ENCODE results near the gene ATP5F1B. TPM values are rescaled to one million over a fixed set of nuclear protein-coding genes. Genes with fewer than 3 reads are reported as not detected.
"Not testable (repeated sequence)": the region's sequence is repeated elsewhere in the genome, so short reads cannot be mapped to it uniquely, and the experiment has no call there.

The ATP5F1B gene
- polyA plus RNA-seq (2013, experiment 1 of 2; ENCODE audit: insufficient read length), result 573 TPM
- polyA plus RNA-seq (2013, experiment 2 of 2; ENCODE audit: insufficient read length), result 644 TPM

- DNase-seq, result peak; percentile 100
These were observed at the start of gene ATP5F1B for GRCh38 chr12:56645717-56646446. ATP5F1B (minus strand) TSS chr12:56645984; CDS start chr12:56645963, 21 bp downstream.

DNA sequence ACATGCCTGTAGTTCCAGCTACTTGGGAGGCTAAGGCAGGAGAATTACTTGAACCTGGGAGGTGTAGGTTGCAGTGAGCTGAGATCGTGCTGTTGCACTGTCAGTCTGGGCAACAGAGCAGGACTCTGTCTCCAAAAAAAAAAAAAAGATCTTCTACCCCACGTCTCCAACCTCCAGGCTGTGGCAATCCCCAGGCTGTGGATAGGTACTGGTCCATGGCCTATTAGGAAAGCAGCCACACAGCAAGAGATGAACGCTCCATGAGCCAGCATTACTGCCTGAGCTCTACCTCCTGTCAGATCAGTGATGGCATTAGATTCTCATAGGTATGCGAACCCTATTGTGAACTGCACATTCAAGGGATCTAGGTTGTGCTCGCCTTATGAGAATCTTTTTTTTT, 48.4 kb upstream of the ATP5F1B start:
- DNase-seq, result no peak

GRCh38 chr12:56688846-56689109, 43.0 kb upstream of the ATP5F1B start:
- no peak for DNase-seq

DNA sequence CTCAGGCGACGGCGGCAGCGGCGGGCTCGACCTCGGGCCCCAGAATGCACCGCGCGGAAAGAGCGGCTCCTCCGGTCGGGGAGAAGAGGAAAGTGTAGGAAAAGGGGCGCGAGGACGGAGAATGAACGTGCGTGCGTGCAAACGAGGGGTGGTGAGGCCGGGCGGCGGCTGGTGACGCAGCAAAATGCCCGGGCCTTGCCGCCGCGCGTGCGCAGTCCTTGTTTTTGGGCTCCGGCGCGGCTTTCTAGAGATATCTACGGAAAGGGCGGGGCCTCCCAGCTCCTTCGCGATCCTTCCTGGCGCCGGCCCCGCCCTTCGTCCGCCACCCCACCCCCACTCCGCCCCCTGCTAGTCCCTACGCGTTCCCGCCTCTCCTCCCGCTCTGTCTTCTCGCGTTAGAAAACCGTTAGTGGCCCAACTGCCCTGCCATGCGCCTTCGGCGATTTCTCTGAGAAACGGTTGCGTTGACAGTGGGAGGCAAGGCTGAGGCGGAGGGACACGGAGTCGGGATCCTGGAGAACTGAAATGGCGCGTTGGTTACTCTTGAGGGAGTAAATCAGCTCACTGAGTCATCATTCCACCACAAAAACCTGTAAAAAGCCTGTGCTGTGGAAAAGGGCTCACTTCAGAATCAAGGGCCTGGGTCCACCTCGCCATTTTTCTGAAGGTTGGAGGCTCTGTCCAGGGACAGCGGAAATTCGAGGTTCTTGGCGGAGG, 42.5 kb upstream of the ATP5F1B start, which contains the start of gene PTGES3:
Gene PTGES3, minus strand, starts transcription at position 156 of the 717 bp plus-strand sequence. CDS start 285 bp downstream, outside the sequence.
- DNase-seq, result peak; percentile 99

- DNase-seq, result no peak
These were observed 41.7 kb upstream of the ATP5F1B start for GRCh38 chr12:56687223-56688128.

GRCh38 chr12:56684745-56685359, 39.1 kb upstream of the ATP5F1B start:
- no peak for DNase-seq

- DNase-seq, result no peak
These were observed 36.5 kb upstream of the ATP5F1B start for GRCh38 chr12:56682323-56682722.

- DNase-seq, result no peak
These were observed 34.2 kb upstream of the ATP5F1B start for GRCh38 chr12:56679883-56680575.

GRCh38 chr12:56678852-56679251, 33.1 kb upstream of the ATP5F1B start:
- no peak for DNase-seq

GRCh38 chr12:56677680-56678079, 31.9 kb upstream of the ATP5F1B start:
- no peak for DNase-seq

DNA sequence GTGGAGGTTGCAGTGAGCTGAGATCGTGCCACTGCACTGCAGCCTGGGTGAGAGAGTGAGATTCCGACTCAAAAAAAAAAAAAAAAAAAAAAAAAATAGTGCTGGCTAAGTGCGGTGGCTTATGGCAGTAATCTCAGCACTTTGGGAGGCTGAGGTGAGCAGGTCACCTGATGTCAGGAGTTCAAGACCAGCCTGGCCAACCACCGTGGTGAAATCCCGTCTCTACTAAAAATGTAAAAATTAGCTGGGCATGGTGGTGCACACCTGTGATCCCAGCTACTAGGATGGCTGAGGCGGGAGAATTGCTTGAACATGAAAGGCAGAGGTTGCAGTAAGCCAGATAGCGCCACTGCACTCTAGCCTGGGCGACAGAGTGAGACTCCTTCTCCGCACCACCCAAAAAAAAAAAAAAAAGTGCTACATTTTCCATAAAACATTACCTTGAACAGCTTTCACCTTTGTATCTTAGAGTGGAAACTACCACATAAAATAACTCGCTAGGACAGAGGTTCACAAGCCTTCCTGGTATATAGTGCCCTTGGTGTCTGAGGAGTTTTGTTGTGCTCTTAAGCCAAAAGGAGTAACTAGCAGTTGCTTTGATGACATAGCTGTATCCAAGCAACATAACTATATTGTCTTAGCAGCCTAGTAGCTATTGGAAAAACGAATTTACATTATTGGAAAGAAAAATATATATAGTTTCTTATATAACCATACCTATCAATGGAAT, 31.2 kb upstream of the ATP5F1B start:
- DNase-seq, result no peak

- DNase-seq, result no peak
These were observed 25.8 kb upstream of the ATP5F1B start for GRCh38 chr12:56671608-56672007.

- no peak for DNase-seq
These were observed 25.1 kb upstream of the ATP5F1B start for GRCh38 chr12:56670836-56671235.

- DNase-seq, result no peak
These were observed 22.3 kb upstream of the ATP5F1B start for GRCh38 chr12:56668197-56668457.

GRCh38 chr12:56661979-56662638, 16.3 kb upstream of the ATP5F1B start:
- DNase-seq, result no peak

- DNase-seq, result no peak
These were observed 15.8 kb upstream of the ATP5F1B start for GRCh38 chr12:56661560-56661959.

GRCh38 chr12:56658921-56659320, 13.1 kb upstream of the ATP5F1B start:
- DNase-seq, result no peak

DNA sequence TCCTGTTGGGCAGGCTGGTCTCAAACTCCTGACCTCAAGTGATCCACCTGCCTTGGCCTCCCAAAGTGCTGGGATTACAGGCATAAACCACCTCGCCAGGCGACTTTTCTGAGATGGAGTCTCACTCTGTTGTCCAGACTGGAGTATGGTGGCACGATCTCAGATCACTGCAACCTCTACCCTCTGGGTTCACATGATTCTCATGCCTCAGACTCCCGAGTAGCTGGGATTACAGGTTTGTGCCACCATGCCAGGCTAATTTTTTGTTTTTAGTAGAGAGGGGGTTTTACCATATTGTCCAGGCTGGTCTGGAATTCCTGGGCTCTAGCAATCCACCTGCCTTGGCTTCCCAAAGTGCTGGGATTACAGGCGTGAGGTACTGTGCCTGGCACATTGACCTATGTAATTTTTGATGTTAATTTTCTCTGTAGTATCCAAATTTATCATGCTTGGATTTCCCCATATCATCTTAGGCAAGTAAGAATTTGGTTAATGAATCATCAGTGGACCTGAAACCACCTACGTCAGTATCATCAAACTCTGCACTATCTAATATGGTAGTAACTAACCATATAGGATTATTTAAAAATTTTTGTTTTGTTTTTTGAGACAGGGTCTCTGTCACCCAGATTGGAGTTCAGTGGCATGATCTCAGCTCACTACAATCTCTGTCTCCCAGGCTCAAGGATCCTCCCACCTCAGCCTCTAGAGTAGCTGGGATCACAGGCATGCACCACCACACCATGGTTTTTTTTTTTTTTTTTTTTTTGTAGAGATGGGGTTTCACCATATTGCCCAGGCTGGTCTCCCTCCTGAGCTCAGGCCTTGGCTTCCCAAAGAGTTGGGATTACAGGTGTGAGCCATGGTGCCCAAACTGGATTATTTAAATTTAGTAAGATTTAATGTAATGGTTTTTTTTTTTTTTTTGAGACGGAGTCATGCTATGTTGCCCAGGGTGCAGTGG, 11.9 kb upstream of the ATP5F1B start:
- DNase-seq, result no peak

GRCh38 chr12:56653781-56654180, 8.0 kb upstream of the ATP5F1B start:
- not testable (repeated sequence) for DNase-seq

DNA sequence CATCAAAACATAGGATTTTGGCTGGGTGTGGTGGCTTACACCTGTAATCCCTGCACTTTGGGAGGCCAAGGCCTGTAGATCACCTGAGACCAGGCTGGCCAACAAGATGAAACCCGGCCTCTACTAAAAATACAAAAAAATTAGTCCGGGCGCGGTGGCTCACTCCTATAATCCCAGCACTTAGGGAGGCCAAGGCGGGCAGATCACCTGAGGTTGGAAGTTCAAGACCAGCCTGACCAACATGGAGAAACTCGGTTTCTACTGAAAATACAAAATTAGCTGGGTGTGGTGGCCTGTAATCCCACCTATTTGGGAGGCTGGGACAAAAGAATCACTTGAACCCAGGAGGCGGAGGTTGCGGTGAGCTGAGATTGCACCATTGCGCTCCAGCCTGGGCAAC, 2.2 kb upstream of the ATP5F1B start:
- DNase-seq, result not testable (repeated sequence)
